Body of pancreas (tissue), 4 donors: ENCODE results near the gene COL27A1. TPM values are rescaled to one million over a fixed set of nuclear protein-coding genes. Genes with fewer than 3 reads are reported as not detected.

Experiments used
- ATAC-seq: fragments of 150-250 bp; one replicate; pipeline ENCODE4 v1.9.1; 2016
- DNase-seq, 4 donors: peaks; one replicate each; pipeline ENCODE4 v3.0.0-alpha.2; 2019
- H3K27ac ChIP-seq, 4 donors: fragments of 200-600 bp; sonication (generic); 1 replicate in 3 of 4; 2 replicates in 1 of 4; pipeline versions ENCODE4 v1.5.1 to v1.6.1; 2016 to 2019; ENCODE audit warnings: mild to moderate bottlenecking in 1 of 4, mixed read lengths in 1 of 4, moderate library complexity in 1 of 4
- H3K27me3 ChIP-seq, 2 donors: fragments of 200-600 bp; sonication (generic); one replicate each; pipeline ENCODE4 v1.6.0; 2016; ENCODE audit warnings: mild to moderate bottlenecking in 1 of 2
- H3K36me3 ChIP-seq, 2 donors: fragments of 200-600 bp; sonication (generic); replicated peaks in 1 of 2; 2 replicates each; pipeline ENCODE4 v1.5.1; 2016; ENCODE audit warnings: low read depth in 2 of 2; ENCODE audit not compliant: insufficient read depth in 1 of 2
- H3K4me1 ChIP-seq: fragments of 200-600 bp; sonication (generic); one replicate; pipeline ENCODE4 v1.6.0; 2016
- H3K4me3 ChIP-seq, 2 donors: fragments of 200-600 bp; sonication (generic); 1 replicate in 1 of 2; 2 replicates in 1 of 2; pipeline ENCODE4 v1.5.1; 2016 to 2019
- H3K9me3 ChIP-seq, 3 donors: fragments of 200-600 bp; sonication (generic); 1 replicate in 2 of 3; 2 replicates in 1 of 3; pipeline ENCODE4 v1.5.1; 2016
- CTCF ChIP-seq, 7 experiments: fragments of 450-650 bp in 4 of 7; fragments of 200-600 bp in 3 of 7; sonication (generic) in 3 of 7; IDR thresholded peaks; one replicate each; pipeline ENCODE4 v1.5.1; 2016 to 2019; ENCODE audit warnings: antibody characterized with exemption in 7 of 7
- POLR2A ChIP-seq, 3 donors: fragments of 450-650 bp; IDR thresholded peaks; one replicate each; pipeline ENCODE4 v1.6.1; 2016; ENCODE audit warnings: antibody characterized with exemption in 3 of 3, mild to moderate bottlenecking in 2 of 3
- WGBS, 2 donors: methylation state at CpG; one replicate each; pipeline ENCODE4 v1.1.5; 2017; 5-methylcytosine and 5-hydroxymethylcytosine counted together
- intact Hi-C: fragments of 100-400 bp; cut with DNase I; formaldehyde crosslinking; loops from one replicate; pipeline ENCODE4 v1.15.1; 2023
- total RNA-seq, 2 donors: library from RNA; depleted of rRNA; stranded (reverse); fragments of >200 nt; gene quantifications; one replicate each; pipeline ENCODE4 v1.1.0, GENCODE V29; 2016

Gene COL27A1
- total RNA-seq, 2 donors from 2014 or later, result 24.1 to 58.0 TPM

DNA sequence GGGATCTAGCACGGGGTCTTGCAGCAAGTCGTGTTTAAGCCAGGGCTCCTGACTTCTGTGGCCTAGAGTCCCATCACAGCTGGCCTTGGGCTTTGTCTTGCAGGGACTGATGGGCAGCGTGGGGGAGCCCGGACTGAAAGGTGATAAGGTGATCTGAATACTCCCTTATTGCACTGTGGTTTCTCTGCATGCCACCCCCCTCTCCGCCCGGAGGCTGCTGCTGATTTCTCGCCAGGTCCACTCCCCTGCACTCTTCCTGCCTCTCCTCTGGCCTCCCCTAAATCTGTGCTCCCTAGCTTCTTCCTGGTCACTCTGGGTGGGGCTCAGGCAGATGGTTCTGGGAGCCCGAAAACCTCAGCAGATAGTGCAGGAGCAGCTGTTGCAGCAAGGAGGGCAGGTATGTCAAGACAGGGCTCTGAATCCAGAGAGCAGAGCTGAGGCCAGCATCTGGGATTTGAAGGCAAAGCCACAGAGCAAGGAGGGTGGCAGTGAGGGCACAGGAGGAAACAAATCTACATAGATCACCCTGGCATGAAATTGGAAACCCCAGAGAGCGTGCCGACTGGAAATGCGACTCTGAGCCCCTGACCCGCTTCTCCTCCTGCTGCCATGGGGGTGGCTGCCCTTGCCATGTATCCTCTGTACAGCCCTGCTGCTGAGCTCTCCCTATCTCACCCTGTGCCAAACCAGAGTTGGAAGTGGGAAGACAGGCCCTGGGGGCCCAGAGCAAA, 76.5 kb downstream of the COL27A1 start:
- DNase-seq, result no peak
- no peaks in the 10 kb centered on the region for H3K9me3 ChIP-seq
- no peaks in the 10 kb centered on the region for H3K36me3 ChIP-seq
- H3K27me3 ChIP-seq, result no peaks in the 10 kb centered on the region
- no peak overlapping the region for H3K4me3 ChIP-seq
- H3K4me1 ChIP-seq, result no peaks in the 10 kb centered on the region
- WGBS, 2 donors, result 88 to 92% methylated on average over 5 to 12 of the region's 12 CpGs
- intact Hi-C loops, result no loop called here
- ATAC-seq, result no peak
- no peak for TF ChIP-seq POLR2A (IDR thresholded peaks at IDR 0.05)
- TF ChIP-seq CTCF (IDR thresholded peaks at IDR 0.05), result no peak
- no peak overlapping the region for H3K27ac ChIP-seq

DNA sequence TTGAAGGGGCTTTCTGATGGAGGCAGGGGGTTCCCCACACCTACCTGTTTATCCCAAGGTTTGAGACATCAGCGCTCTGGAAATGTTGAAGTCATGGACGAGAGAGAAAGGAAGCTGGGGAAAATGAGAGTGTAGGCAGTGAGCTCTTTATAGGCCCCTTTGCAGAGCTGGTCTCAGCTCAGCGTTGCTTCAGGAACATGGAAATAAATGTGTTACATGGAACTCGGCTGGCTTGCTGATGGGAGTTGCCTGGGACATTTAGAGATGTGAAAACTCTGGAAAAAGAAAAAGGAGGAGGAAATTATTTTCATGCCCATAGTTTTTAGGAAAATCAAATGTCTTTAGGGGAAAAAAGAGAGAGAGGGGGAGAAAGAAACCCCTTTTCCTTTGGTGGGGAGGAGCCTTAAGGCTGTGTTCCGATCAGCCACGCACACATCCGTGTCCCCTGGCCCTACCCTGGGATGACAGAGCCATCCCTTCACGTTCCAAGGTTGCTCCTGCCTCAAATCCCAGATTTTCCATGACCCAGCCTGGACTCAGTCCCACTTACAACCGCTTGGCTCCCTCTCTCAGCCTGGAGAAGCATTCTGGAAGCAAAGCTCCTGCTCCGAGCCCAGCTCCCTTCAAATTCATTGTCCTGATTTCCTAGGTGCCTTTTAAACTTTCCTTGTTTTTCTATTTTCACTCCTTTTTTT, 78.3 kb downstream of the COL27A1 start:
- no peak overlapping the region for H3K4me3 ChIP-seq
- no peaks in the 10 kb centered on the region for H3K36me3 ChIP-seq
- H3K27ac ChIP-seq, result no peak overlapping the region
- no peaks in the 10 kb centered on the region for H3K9me3 ChIP-seq
- ATAC-seq, result no peak
- intact Hi-C loops, result no loop called here
- peaks cover 3% of the 10 kb centered on the region for H3K4me1 ChIP-seq
- DNase-seq, result no peak
- no peaks in the 10 kb centered on the region for H3K27me3 ChIP-seq
- no peak for TF ChIP-seq CTCF (IDR thresholded peaks at IDR 0.05)
- TF ChIP-seq POLR2A (IDR thresholded peaks at IDR 0.05), result no peak
- WGBS, 2 donors, result 71 to 82% methylated on average over 10 of the region's 10 CpGs

DNA sequence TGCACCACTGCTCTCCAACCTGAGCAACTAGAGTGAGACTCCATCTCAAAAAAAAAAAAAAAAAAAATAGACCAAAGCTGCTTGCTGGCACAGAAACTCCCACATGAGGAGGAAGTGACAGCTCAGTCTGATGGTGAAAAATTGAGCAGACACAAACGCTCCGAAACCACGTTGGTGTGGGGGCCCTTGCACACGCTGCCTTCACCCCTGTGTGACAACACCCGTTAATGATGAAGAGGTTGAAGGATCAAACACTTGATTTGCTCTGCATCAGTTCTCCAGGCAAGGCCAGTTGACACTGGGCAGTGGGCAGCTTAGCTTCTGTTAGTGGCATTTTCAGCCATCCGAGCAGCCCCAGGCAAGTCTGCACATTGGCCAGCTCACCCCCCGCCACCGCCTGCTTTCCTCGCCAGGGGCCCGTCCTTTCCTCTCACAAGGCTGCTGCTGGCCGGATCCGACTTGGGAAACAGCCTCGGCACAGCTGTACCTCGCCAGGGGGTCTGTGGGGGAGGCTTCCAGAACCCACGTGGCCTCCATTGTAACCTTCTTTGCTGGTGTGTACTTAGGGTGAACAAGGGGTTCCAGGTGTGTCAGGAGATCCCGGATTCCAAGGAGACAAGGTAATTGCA, 79.8 kb downstream of the COL27A1 start:
- DNase-seq (no peak), ATAC-seq (no peak)
- intact Hi-C loops, result no loop called here
- H3K4me3 ChIP-seq, result no peak overlapping the region
- H3K27me3 ChIP-seq, result no peaks in the 10 kb centered on the region
- WGBS, 2 donors, result 77 to 79% methylated on average over 14 to 15 of the region's 16 CpGs
- no peak overlapping the region for H3K27ac ChIP-seq
- no peaks in the 10 kb centered on the region for H3K9me3 ChIP-seq
- no peaks in the 10 kb centered on the region for H3K36me3 ChIP-seq
- TF ChIP-seq CTCF (IDR thresholded peaks at IDR 0.05) (no peak), POLR2A (IDR thresholded peaks at IDR 0.05) (no peak)
- H3K4me1 ChIP-seq, result peaks cover 5% of the 10 kb centered on the region

DNA sequence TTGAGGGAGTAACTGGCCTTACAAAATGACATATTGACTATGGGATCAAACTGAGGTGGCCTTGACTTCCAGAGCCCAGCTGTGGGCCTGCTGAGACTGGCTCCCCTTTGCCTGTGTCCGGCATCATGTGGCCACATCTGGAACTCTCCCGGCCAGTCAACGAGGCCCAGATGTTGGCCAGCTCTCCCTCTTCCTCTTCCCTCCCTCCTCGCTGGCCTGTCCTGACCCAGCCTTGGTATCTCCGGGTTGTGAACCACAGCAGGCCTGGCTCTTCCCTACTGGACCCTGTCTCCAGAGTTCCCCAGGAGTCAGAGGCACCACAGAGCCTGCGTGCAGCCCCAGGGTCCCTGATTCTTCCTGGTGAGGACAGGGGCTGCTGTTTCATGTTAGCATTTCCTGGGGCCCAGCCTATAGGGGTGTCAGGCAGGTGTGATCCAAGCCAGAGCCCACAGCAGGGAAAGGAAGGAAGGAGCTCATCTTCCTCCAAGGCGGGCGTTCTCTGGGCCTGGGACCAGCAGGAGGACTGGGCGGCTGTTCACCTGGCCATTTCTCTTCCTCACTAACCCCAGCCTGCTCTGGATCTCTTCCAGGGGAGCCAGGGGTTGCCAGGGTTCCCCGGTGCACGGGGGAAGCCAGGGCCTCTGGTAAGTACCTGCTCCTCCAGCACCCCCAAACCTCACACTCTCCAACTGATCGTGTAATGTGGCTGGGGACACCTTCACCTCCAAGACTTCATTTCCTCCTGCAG, 81.2 kb downstream of the COL27A1 start:
- intact Hi-C loops, result no loop called here
- no peak overlapping the region for H3K27ac ChIP-seq
- H3K36me3 ChIP-seq, result no peaks in the 10 kb centered on the region
- WGBS, 2 donors, result 69 to 77% methylated on average over 8 to 11 of the region's 12 CpGs
- no peak for DNase-seq
- TF ChIP-seq CTCF (IDR thresholded peaks at IDR 0.05), result no peak
- no peak for TF ChIP-seq POLR2A (IDR thresholded peaks at IDR 0.05)
- no peak for ATAC-seq
- peaks cover 5% of the 10 kb centered on the region for H3K4me1 ChIP-seq
- H3K4me3 ChIP-seq, result no peak overlapping the region
- H3K9me3 ChIP-seq, result no peaks in the 10 kb centered on the region
- H3K27me3 ChIP-seq, result no peaks in the 10 kb centered on the region
